Karpas-422 (cell line): ENCODE results near the gene CNPY3. TPM values are rescaled to one million over a fixed set of nuclear protein-coding genes. Genes with fewer than 3 reads are reported as not detected.
A peak's percentile ranks its signal among the peaks of the same experiment; 100 is the strongest.
"Not testable (repeated sequence)": the region's sequence is repeated elsewhere in the genome, so short reads cannot be mapped to it uniquely, and the experiment has no call there.

Experiments used
- DNase-seq: peaks from one replicate; pipeline ENCODE4 v3.0.0-alpha.2; 2015
- H2AFZ ChIP-seq: fragments of 200-600 bp; sonication (generic); 2 replicates; pipeline ENCODE4 v1.6.1; 2014; ENCODE audit warnings: antibody characterized with exemption, low read length, mixed read lengths
- H3K27ac ChIP-seq: fragments of 200-600 bp; sonication (generic); 2 replicates; pipeline ENCODE4 v1.5.1; 2014; ENCODE audit warnings: mild to moderate bottlenecking, low read length, moderate library complexity
- H3K27me3 ChIP-seq: fragments of 200-600 bp; sonication (generic); 2 replicates; pipeline ENCODE4 v1.6.1; 2014; ENCODE audit warnings: low read length, mixed read lengths
- H3K36me3 ChIP-seq: fragments of 200-600 bp; sonication (generic); 2 replicates; pipeline ENCODE4 v1.6.1; 2014; ENCODE audit warnings: low read length, mixed read lengths; ENCODE audit not compliant: insufficient read depth
- H3K4me1 ChIP-seq: fragments of 200-600 bp; sonication (generic); 2 replicates; pipeline ENCODE4 v1.6.1; 2014; ENCODE audit warnings: mild to moderate bottlenecking, low read length, mixed read lengths
- H3K4me2 ChIP-seq: fragments of 200-600 bp; sonication (generic); 2 replicates; pipeline ENCODE4 v1.6.1; 2014; ENCODE audit warnings: low read length, low read depth, mild to moderate bottlenecking; ENCODE audit not compliant: poor library complexity, severe bottlenecking
- H3K4me3 ChIP-seq: fragments of 200-600 bp; sonication (generic); 2 replicates; pipeline ENCODE4 v1.5.1; 2014; ENCODE audit warnings: mild to moderate bottlenecking, antibody characterized with exemption, low read length, mixed read lengths
- H3K79me2 ChIP-seq: fragments of 200-600 bp; sonication (generic); 2 replicates; pipeline ENCODE4 v1.6.1; 2014; ENCODE audit warnings: mild to moderate bottlenecking, low read length, mixed read lengths
- H3K9ac ChIP-seq: fragments of 200-600 bp; sonication (generic); 2 replicates; pipeline ENCODE4 v1.6.0; 2014; ENCODE audit warnings: low read length
- H3K9me2 ChIP-seq: fragments of 200-600 bp; sonication (generic), shearing (Covaris generic); replicated peaks from 2 replicates; pipeline ENCODE4 v1.6.0; 2014; ENCODE audit warnings: mild to moderate bottlenecking, low read length, moderate library complexity; ENCODE audit not compliant: insufficient read depth
- H3K9me3 ChIP-seq: fragments of 300-700, 200-600 bp; sonication (generic); 2 replicates; pipeline ENCODE4 v1.6.1; 2014; ENCODE audit warnings: low read length, mixed read lengths
- H4K20me1 ChIP-seq: fragments of 200-600 bp; sonication (generic); 2 replicates; pipeline ENCODE4 v1.6.1; 2014; ENCODE audit warnings: mild to moderate bottlenecking, antibody characterized with exemption, low read length, low read depth; ENCODE audit not compliant: insufficient read depth
- total RNA-seq: library from RNA; depleted of rRNA; stranded (reverse); fragments of >200 nt; shearing (Covaris generic); gene quantifications from 2 replicates; pipeline ENCODE4 v1.2.3, GENCODE V29; 2014; ENCODE audit warnings: low replicate concordance

The CNPY3 gene
- total RNA-seq, 1 experiment from 2014 or later = 33.7 TPM

DNA sequence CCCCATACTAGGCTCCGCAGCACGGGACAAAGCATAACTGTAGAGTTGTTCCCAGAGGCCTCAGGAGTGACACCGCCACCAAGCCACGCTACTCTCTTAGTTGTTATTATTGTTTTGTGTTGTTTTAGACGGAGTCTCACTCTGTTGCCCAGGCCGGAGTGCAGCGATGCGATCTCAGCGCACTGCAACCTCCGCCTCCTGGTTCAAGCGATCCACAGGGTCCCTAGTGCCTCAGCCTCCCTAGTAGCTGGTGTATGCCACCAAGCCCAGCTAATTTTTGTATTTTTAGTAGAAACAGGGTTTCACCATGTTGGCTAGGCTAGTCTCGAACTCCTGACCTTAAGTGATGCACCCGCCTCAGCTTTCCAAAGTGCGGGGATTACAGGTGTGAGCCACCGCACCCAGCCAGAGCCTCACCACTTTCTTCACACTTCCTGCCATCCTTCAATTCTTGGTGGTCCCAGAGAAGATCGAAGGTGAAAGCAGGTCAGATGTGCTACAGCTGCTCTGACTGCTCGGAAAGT lies 38.0 kb upstream of the CNPY3 start:
- H3K4me3 ChIP-seq = peak overlapping the region; percentile 72
- no peaks in the 10 kb centered on the region for H3K9me2 ChIP-seq
- peak overlapping the region; percentile 58 for H2AFZ ChIP-seq
- no peaks in the 10 kb centered on the region for H3K9me3 ChIP-seq
- H3K27me3 ChIP-seq = no peaks in the 10 kb centered on the region
- no peaks in the 10 kb centered on the region for H4K20me1 ChIP-seq
- H3K4me1 ChIP-seq = peaks cover 55% of the 10 kb centered on the region
- H3K9ac ChIP-seq = peak overlapping the region; percentile 88
- peaks cover 4% of the 10 kb centered on the region for H3K36me3 ChIP-seq
- peak overlapping the region; percentile 91 for H3K27ac ChIP-seq
- peak overlapping the region; percentile 69 for H3K4me2 ChIP-seq
- no peak for DNase-seq
- no peaks in the 10 kb centered on the region for H3K79me2 ChIP-seq

GRCh38 chr6:42894041-42894828 lies 35.0 kb upstream of the CNPY3 start:
- not testable (repeated sequence) for H3K9me2 ChIP-seq, H3K9me3 ChIP-seq, H3K36me3 ChIP-seq, H3K79me2 ChIP-seq, H2AFZ ChIP-seq, H3K27me3 ChIP-seq, H4K20me1 ChIP-seq
- Histone ChIP-seq H3K9ac (peak overlapping the region; percentile 68), H3K4me1 (peaks cover 53% of the 10 kb centered on the region), H3K4me3 (peak overlapping the region; percentile 54; the same call in 1 of the 2 replicates), H3K27ac (peak overlapping the region; percentile 97), H3K4me2 (peak overlapping the region; percentile 68)
- DNase-seq = peak; percentile 83

DNA sequence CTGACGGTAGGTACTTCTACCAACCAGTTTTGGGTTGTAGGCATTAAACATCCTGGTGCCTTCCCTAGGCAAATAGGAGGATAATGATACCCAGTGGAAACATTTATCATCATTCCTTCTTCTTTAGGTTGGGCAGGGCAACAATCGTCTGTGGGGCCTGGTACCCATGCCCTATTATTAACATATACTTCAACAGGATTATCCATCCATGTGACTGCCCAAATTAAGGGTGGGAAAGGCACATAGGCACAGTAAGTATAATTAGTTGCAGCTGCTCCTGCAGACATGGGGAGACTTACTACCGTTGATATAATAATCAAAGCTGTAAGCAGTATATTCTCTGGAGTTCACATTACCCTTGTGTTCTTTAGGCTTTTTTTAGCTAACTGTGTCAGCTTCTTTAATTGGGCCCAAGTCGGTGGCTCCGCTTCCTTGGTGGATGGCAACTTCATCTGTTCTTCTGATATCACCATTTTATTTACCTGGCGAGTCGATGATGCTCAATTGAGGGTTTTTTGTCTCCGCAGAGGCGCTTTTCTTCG lies 33.0 kb upstream of the CNPY3 start:
- H2AFZ ChIP-seq = no peak overlapping the region
- no peak overlapping the region for H3K27ac ChIP-seq
- peaks cover 42% of the 10 kb centered on the region for H3K4me1 ChIP-seq
- H3K9me3 ChIP-seq = no peaks in the 10 kb centered on the region
- DNase-seq = no peak
- no peak overlapping the region for H3K4me2 ChIP-seq
- no peaks in the 10 kb centered on the region for H3K9me2 ChIP-seq
- H3K79me2 ChIP-seq = no peaks in the 10 kb centered on the region
- no peaks in the 10 kb centered on the region for H4K20me1 ChIP-seq
- H3K36me3 ChIP-seq = no peaks in the 10 kb centered on the region
- H3K4me3 ChIP-seq = no peak overlapping the region
- H3K9ac ChIP-seq = no peak overlapping the region
- H3K27me3 ChIP-seq = no peaks in the 10 kb centered on the region

DNA sequence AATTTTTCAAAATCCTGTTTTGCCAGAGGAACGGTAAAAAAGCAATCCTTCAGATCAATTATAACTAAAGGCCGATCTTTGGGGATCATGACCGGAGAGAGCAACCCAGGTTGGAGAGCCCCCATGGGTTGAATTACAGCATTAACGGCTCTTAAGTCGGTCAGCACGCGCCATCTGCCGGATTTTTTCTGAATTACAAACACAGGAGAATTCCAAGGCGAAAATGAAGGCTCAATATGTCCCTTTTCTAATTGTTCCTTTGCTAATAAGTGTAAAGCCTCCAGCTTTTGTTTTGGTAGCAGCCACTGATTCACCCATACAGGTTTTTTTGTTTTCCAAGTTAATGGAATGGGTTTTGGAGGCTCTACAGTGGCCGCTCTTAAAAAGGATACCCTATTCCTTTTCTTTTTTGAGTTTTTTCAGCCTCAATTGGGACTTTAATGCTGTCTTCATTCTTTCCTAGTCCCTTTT lies 30.4 kb upstream of the CNPY3 start:
- H3K4me2 ChIP-seq = peak overlapping the region; percentile 63
- no peak overlapping the region for H3K9ac ChIP-seq
- peaks cover 41% of the 10 kb centered on the region for H3K4me1 ChIP-seq
- no peaks in the 10 kb centered on the region for H3K79me2 ChIP-seq
- H3K27me3 ChIP-seq = no peaks in the 10 kb centered on the region
- no peak overlapping the region; the same call in 1 of the 2 replicates for H2AFZ ChIP-seq
- no peaks in the 10 kb centered on the region for H3K9me2 ChIP-seq
- DNase-seq = peak; percentile 94
- no peaks in the 10 kb centered on the region for H3K9me3 ChIP-seq
- H3K4me3 ChIP-seq = no peak overlapping the region
- no peaks in the 10 kb centered on the region for H4K20me1 ChIP-seq
- no peaks in the 10 kb centered on the region for H3K36me3 ChIP-seq
- H3K27ac ChIP-seq = no peak overlapping the region

DNA sequence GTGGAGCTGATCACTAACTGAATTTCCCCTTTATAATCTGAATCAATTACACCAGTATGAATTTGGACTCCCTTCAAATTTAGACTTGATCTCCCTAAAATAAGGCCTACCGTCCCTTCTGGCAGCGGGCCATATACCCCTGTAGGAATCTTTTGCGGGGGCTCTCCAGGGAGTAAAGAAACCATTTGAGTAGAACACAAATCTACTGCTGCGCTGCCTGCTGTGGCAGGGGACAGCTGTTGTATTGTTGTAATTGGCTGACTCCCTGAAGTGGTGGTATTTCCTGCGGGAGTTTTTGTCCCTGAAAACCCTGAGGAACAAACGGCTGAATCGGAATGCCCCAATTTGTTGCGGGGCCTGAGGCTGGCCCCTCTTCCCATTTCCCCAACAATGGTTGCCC lies 29.4 kb upstream of the CNPY3 start:
- H2AFZ ChIP-seq = no peak overlapping the region
- H3K4me1 ChIP-seq = peaks cover 32% of the 10 kb centered on the region
- H3K9ac ChIP-seq = no peak overlapping the region
- no peaks in the 10 kb centered on the region for H3K36me3 ChIP-seq
- no peaks in the 10 kb centered on the region for H3K9me3 ChIP-seq
- no peaks in the 10 kb centered on the region for H3K9me2 ChIP-seq
- no peak for DNase-seq
- no peaks in the 10 kb centered on the region for H3K27me3 ChIP-seq
- no peak overlapping the region for H3K4me3 ChIP-seq
- H4K20me1 ChIP-seq = no peaks in the 10 kb centered on the region
- H3K79me2 ChIP-seq = no peaks in the 10 kb centered on the region
- H3K4me2 ChIP-seq = no peak overlapping the region
- no peak overlapping the region for H3K27ac ChIP-seq

GRCh38 chr6:42901538-42901957 lies 27.7 kb upstream of the CNPY3 start:
- Histone ChIP-seq H4K20me1 (no peaks in the 10 kb centered on the region), H3K27ac (no peak overlapping the region), H3K79me2 (no peaks in the 10 kb centered on the region), H3K9ac (peak overlapping the region; percentile 42; the same call in 1 of the 2 replicates), H3K4me3 (peak overlapping the region; percentile 51; the same call in 1 of the 2 replicates), H3K9me3 (no peaks in the 10 kb centered on the region), H3K27me3 (no peaks in the 10 kb centered on the region), H3K4me1 (peaks cover 31% of the 10 kb centered on the region), H3K9me2 (no peaks in the 10 kb centered on the region), H2AFZ (peak overlapping the region; percentile 51; the same call in 1 of the 2 replicates), H3K36me3 (no peaks in the 10 kb centered on the region), H3K4me2 (peak overlapping the region; percentile 52)
- peak; percentile 93 for DNase-seq

- not testable (repeated sequence) for H3K79me2 ChIP-seq, H3K9me3 ChIP-seq, H3K36me3 ChIP-seq, H3K27me3 ChIP-seq, H4K20me1 ChIP-seq, H3K9me2 ChIP-seq
- peaks cover 31% of the 10 kb centered on the region for H3K4me1 ChIP-seq
- peak overlapping the region; percentile 82 for H2AFZ ChIP-seq
- peak overlapping the region; percentile 51 for H3K4me3 ChIP-seq
- H3K9ac ChIP-seq = peak overlapping the region; percentile 42
- H3K27ac ChIP-seq = peak overlapping the region; percentile 74
- DNase-seq = peak; percentile 84
- peak overlapping the region; percentile 52 for H3K4me2 ChIP-seq
Observed at GRCh38 chr6:42902429-42903263, 26.6 kb upstream of the CNPY3 start.

DNA sequence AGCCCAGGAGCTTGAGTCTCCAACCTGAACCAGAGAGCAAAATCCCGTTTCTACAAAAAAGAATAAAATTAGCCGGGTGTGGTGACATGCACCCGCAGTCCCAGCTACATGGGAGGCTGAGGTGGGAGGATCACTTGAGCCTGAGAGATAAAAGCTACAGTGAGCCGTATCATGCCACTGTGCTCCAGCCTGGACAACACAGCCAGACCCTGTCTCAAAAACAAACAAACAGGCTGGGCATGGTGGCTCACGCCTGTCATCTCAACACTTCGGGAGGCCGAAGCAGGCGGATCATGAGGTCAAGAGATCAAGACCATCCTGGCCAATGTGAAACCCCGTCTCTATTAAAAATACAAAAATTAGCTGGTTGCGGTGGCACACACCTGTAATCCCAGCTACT lies 24.8 kb upstream of the CNPY3 start:
- Histone ChIP-seq H4K20me1 (no peaks in the 10 kb centered on the region), H3K36me3 (no peaks in the 10 kb centered on the region), H3K4me1 (peaks cover 26% of the 10 kb centered on the region), H3K27ac (no peak overlapping the region), H3K9ac (no peak overlapping the region), H3K9me2 (no peaks in the 10 kb centered on the region), H3K4me3 (no peak overlapping the region), H3K4me2 (no peak overlapping the region), H3K27me3 (no peaks in the 10 kb centered on the region), H2AFZ (no peak overlapping the region), H3K79me2 (no peaks in the 10 kb centered on the region), H3K9me3 (no peaks in the 10 kb centered on the region)
- no peak for DNase-seq
